ENCODE data around the gene TUBA4B.

GRCh38 chr2:219246559-219246958, 6.5 kb upstream of the TUBA4B start:
- TF ChIP-seq POLR2A (IDR thresholded peaks at IDR 0.05): no peak
- TF ChIP-seq, protein P1, sequence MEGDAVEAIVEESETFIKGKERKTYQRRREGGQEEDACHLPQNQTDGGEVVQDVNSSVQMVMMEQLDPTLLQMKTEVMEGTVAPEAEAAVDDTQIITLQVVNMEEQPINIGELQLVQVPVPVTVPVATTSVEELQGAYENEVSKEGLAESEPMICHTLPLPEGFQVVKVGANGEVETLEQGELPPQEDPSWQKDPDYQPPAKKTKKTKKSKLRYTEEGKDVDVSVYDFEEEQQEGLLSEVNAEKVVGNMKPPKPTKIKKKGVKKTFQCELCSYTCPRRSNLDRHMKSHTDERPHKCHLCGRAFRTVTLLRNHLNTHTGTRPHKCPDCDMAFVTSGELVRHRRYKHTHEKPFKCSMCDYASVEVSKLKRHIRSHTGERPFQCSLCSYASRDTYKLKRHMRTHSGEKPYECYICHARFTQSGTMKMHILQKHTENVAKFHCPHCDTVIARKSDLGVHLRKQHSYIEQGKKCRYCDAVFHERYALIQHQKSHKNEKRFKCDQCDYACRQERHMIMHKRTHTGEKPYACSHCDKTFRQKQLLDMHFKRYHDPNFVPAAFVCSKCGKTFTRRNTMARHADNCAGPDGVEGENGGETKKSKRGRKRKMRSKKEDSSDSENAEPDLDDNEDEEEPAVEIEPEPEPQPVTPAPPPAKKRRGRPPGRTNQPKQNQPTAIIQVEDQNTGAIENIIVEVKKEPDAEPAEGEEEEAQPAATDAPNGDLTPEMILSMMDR (IDR thresholded peaks at IDR 0.05): no peak
